ENCODE measurements around the gene VPS26B. TPM values are rescaled to one million over a fixed set of nuclear protein-coding genes. Genes with fewer than 3 reads are reported as not detected.
A peak's percentile ranks its signal among the peaks of the same experiment; 100 is the strongest.

VPS26B gene
- total and polyA plus RNA-seq, 2 donors = 27.3 to 33.1 TPM

DNA sequence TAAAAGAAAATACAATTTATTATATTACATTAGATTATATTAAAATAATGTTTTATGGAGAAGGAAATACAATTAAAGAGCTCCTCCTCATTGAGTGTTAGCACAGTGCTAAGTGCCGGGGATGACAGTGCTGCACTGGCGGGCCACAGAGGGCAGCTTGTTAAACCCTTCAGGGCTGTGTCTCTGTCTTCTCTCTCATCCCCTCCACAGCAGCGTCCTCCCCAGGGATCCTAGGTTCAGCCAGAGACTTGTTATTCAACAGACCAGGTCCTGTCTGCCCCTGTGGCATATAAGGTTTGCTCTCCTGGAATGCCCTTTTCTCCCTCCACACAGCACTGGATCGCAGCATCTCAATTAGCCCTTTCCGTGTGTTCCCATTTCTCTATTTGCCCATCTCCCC is 14.5 kb downstream of the VPS26B start:
- over 99% methylated on average over 5 of the region's 5 CpGs for WGBS
- Histone ChIP-seq H3K4me1 (ENCODE audit: control insufficient read depth in 2 of 2, insufficient read depth in 2 of 2, low read length in 2 of 2) (no peaks in the 10 kb centered on the region), H3K9me3 (ENCODE audit: control insufficient read depth in 2 of 2, insufficient read depth in 1 of 2, low read length in 1 of 2) (no peaks in the 10 kb centered on the region), H3K36me3 (ENCODE audit: control insufficient read depth in 2 of 2, insufficient read depth in 2 of 2, low read length in 1 of 2) (peaks cover 72 to 79% of the 10 kb centered on the region in 2 donors), H3K4me3 (ENCODE audit: low read length in 2 of 2) (no peak overlapping the region), H3K27ac (ENCODE audit: low read depth in 1 of 2, low read length in 1 of 2) (no peak overlapping the region), H3K27me3 (ENCODE audit: control insufficient read depth in 2 of 2, insufficient read depth in 1 of 2, low read length in 1 of 2) (no peaks in the 10 kb centered on the region)
- no peak for DNase-seq (ENCODE audit: low read depth in 6 of 9, low spot score in 9 of 9)

DNA sequence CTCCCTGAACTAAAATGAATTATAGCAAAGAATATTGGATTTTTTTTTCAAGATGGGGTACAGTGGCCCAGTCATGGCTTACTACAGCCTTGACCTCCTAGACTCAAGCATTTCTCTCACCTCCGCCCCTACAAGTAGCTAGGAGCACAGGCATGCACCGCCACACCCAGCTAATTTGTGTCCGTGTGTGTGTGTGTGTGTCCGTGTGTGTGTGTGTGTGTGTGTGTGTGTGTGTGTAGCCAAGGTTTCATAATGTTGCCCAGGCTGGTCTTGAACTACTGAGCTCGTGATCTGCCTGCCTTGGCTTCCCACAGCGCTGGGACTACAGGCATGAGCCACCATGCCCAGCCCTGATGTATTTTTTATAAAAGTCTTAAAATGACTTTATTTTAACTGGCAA is 16.1 kb downstream of the VPS26B start:
- no peak for DNase-seq (ENCODE audit: low read depth in 6 of 9, low spot score in 9 of 9)
- H3K27ac ChIP-seq (ENCODE audit: low read depth in 1 of 2, low read length in 1 of 2) = no peak overlapping the region
- 78% methylated on average over 6 of the region's 6 CpGs for WGBS
- no peaks in the 10 kb centered on the region for H3K27me3 ChIP-seq (ENCODE audit: control insufficient read depth in 2 of 2, insufficient read depth in 1 of 2, low read length in 1 of 2)
- no peaks in the 10 kb centered on the region for H3K4me1 ChIP-seq (ENCODE audit: control insufficient read depth in 2 of 2, insufficient read depth in 2 of 2, low read length in 2 of 2)
- H3K9me3 ChIP-seq (ENCODE audit: control insufficient read depth in 2 of 2, insufficient read depth in 1 of 2, low read length in 1 of 2) = no peaks in the 10 kb centered on the region
- no peak overlapping the region for H3K4me3 ChIP-seq (ENCODE audit: low read length in 2 of 2)
- peaks cover 78 to 84% of the 10 kb centered on the region in 2 donors for H3K36me3 ChIP-seq (ENCODE audit: control insufficient read depth in 2 of 2, insufficient read depth in 2 of 2, low read length in 1 of 2)

DNA sequence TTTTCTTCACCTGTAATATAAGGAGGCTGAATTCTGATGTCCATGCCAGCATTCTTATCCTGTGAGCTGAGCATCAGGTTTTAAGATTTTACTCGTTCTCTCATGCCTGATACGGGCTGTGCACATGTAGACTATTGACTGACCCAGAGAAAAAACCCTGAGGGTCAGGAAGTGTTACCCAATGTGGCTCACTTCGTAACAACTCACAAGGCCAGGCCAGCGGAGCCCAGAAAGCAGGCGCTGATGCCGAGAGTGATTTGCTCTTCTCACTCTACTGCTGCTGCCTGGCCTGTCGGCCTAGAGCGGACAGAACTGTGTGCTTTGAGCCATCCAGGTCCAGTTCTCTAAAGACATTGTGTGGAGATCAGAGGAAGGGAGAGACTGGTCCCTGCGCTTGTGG is 17.9 kb downstream of the VPS26B start:
- Histone ChIP-seq H3K9me3 (ENCODE audit: control insufficient read depth in 2 of 2, insufficient read depth in 1 of 2, low read length in 1 of 2) (no peaks in the 10 kb centered on the region), H3K4me3 (ENCODE audit: low read length in 2 of 2) (no peak overlapping the region), H3K36me3 (ENCODE audit: control insufficient read depth in 2 of 2, insufficient read depth in 2 of 2, low read length in 1 of 2) (peaks cover 78 to 90% of the 10 kb centered on the region in 2 donors), H3K27ac (ENCODE audit: low read depth in 1 of 2, low read length in 1 of 2) (no peak overlapping the region), H3K27me3 (ENCODE audit: control insufficient read depth in 2 of 2, insufficient read depth in 1 of 2, low read length in 1 of 2) (no peaks in the 10 kb centered on the region), H3K4me1 (ENCODE audit: control insufficient read depth in 2 of 2, insufficient read depth in 2 of 2, low read length in 2 of 2) (no peaks in the 10 kb centered on the region)
- 97% methylated on average over 9 of the region's 9 CpGs for WGBS
- DNase-seq (ENCODE audit: low read depth in 6 of 9, low spot score in 9 of 9) = no peak

DNA sequence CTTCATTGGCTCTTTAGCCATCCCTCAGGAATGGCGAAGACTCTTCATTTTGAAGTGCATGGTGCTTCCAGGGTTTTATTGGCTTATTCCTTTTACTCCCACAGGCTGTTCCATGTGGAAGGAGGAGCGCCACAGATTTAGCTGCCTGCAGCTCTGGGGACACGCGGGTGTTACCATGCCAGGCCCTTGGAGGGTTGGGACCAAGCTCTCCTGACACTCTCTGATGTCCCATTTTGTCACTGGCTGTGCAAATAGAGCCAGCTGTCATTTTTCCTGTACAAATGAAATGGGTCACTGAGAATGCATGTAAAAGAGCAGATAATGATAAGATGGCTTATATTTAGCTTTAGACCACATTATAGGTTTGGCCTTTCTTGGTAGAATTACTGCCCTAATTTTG is 19.4 kb downstream of the VPS26B start:
- Histone ChIP-seq H3K36me3 (ENCODE audit: control insufficient read depth in 2 of 2, insufficient read depth in 2 of 2, low read length in 1 of 2) (peaks cover 92 to 97% of the 10 kb centered on the region in 2 donors), H3K4me3 (ENCODE audit: low read length in 2 of 2) (no peak overlapping the region), H3K27me3 (ENCODE audit: control insufficient read depth in 2 of 2, insufficient read depth in 1 of 2, low read length in 1 of 2) (no peaks in the 10 kb centered on the region), H3K4me1 (ENCODE audit: control insufficient read depth in 2 of 2, insufficient read depth in 2 of 2, low read length in 2 of 2) (no peaks in the 10 kb centered on the region), H3K27ac (ENCODE audit: low read depth in 1 of 2, low read length in 1 of 2) (no peak overlapping the region), H3K9me3 (ENCODE audit: control insufficient read depth in 2 of 2, insufficient read depth in 1 of 2, low read length in 1 of 2) (no peaks in the 10 kb centered on the region)
- WGBS = 99% methylated on average over 4 of the region's 4 CpGs
- no peak for DNase-seq (ENCODE audit: low read depth in 6 of 9, low spot score in 9 of 9)

DNA sequence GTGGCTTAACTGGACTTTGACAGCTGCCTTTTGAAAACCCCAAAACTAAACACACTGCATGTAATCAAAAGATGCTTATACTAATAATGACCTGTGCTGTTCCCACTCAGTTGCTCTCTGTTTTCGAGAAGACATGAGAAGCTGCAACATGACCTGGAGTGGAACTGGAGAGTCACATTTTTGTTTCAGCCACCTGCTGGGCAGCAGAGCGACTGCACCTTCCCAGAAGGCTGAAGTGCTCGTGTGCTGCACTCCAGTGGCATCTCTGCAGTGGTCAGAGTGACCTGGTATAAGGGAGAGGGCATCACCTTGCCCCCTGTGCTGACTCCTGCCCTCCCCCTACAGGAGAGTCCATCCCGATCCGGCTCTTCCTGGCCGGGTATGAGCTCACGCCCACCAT is 20.1 kb downstream of the VPS26B start:
- no peaks in the 10 kb centered on the region for H3K4me1 ChIP-seq (ENCODE audit: control insufficient read depth in 2 of 2, insufficient read depth in 2 of 2, low read length in 2 of 2)
- no peaks in the 10 kb centered on the region for H3K9me3 ChIP-seq (ENCODE audit: control insufficient read depth in 2 of 2, insufficient read depth in 1 of 2, low read length in 1 of 2)
- no peaks in the 10 kb centered on the region for H3K27me3 ChIP-seq (ENCODE audit: control insufficient read depth in 2 of 2, insufficient read depth in 1 of 2, low read length in 1 of 2)
- peak in 2 of 9 donors; percentile 29 to 33 for DNase-seq (ENCODE audit: low read depth in 6 of 9, low spot score in 9 of 9)
- WGBS = 90% methylated on average over 7 of the region's 7 CpGs
- no peak overlapping the region for H3K4me3 ChIP-seq (ENCODE audit: low read length in 2 of 2)
- no peak overlapping the region for H3K27ac ChIP-seq (ENCODE audit: low read depth in 1 of 2, low read length in 1 of 2)
- H3K36me3 ChIP-seq (ENCODE audit: control insufficient read depth in 2 of 2, insufficient read depth in 2 of 2, low read length in 1 of 2) = peaks cover 92 to 97% of the 10 kb centered on the region in 2 donors

DNA sequence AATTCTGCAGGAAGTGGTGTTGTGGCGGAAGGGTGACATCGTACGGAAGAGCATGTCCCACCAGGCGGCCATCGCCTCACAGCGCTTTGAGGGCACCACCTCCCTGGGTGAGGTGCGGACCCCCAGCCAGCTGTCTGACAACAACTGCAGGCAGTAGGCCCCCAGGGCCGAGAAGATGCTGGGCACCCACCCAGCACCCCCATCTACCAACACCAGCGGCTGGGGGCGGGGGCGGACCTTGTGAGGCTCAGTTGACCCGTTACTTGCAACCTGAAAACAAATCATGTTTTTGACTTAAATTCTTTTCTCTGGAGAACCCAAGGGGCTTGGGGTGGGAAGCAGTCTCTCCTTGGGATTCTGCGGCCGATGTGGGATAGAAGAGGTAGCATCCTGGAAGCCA is 21.0 kb downstream of the VPS26B start:
- no peaks in the 10 kb centered on the region for H3K9me3 ChIP-seq (ENCODE audit: control insufficient read depth in 2 of 2, insufficient read depth in 1 of 2, low read length in 1 of 2)
- H3K4me3 ChIP-seq (ENCODE audit: low read length in 2 of 2) = no peak overlapping the region
- no peaks in the 10 kb centered on the region for H3K4me1 ChIP-seq (ENCODE audit: control insufficient read depth in 2 of 2, insufficient read depth in 2 of 2, low read length in 2 of 2)
- 96% methylated on average over 14 of the region's 14 CpGs for WGBS
- no peak for DNase-seq (ENCODE audit: low read depth in 6 of 9, low spot score in 9 of 9)
- no peaks in the 10 kb centered on the region for H3K27me3 ChIP-seq (ENCODE audit: control insufficient read depth in 2 of 2, insufficient read depth in 1 of 2, low read length in 1 of 2)
- H3K27ac ChIP-seq (ENCODE audit: low read depth in 1 of 2, low read length in 1 of 2) = no peak overlapping the region
- H3K36me3 ChIP-seq (ENCODE audit: control insufficient read depth in 2 of 2, insufficient read depth in 2 of 2, low read length in 1 of 2) = peaks cover 93 to 97% of the 10 kb centered on the region in 2 donors

DNA sequence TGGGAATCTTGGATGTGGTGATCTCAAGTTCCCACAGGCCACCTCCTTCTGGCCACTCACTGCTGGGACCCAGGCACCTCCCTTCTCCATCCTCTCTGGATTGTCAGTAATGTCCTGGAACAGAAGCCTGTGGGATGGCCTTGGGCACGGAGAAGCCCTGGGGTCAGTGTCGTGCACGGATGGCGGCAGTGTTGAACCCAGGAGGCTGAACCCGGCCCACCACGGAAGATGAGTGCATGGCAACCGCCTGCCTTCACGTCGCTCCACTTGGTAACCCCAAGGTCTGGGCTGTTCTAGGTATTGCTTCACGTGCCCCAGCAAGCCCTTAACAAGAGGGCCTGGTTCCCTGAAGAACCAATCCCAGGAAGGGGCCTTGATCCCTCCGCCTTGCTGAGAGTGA is 21.6 kb downstream of the VPS26B start:
- Histone ChIP-seq H3K9me3 (ENCODE audit: control insufficient read depth in 2 of 2, insufficient read depth in 1 of 2, low read length in 1 of 2) (no peaks in the 10 kb centered on the region), H3K27me3 (ENCODE audit: control insufficient read depth in 2 of 2, insufficient read depth in 1 of 2, low read length in 1 of 2) (no peaks in the 10 kb centered on the region), H3K36me3 (ENCODE audit: control insufficient read depth in 2 of 2, insufficient read depth in 2 of 2, low read length in 1 of 2) (peaks cover 96 to 97% of the 10 kb centered on the region in 2 donors), H3K27ac (ENCODE audit: low read depth in 1 of 2, low read length in 1 of 2) (no peak overlapping the region), H3K4me1 (ENCODE audit: control insufficient read depth in 2 of 2, insufficient read depth in 2 of 2, low read length in 2 of 2) (no peaks in the 10 kb centered on the region), H3K4me3 (ENCODE audit: low read length in 2 of 2) (no peak overlapping the region)
- no peak for DNase-seq (ENCODE audit: low read depth in 6 of 9, low spot score in 9 of 9)
- WGBS = 91% methylated on average over 11 of the region's 11 CpGs

DNA sequence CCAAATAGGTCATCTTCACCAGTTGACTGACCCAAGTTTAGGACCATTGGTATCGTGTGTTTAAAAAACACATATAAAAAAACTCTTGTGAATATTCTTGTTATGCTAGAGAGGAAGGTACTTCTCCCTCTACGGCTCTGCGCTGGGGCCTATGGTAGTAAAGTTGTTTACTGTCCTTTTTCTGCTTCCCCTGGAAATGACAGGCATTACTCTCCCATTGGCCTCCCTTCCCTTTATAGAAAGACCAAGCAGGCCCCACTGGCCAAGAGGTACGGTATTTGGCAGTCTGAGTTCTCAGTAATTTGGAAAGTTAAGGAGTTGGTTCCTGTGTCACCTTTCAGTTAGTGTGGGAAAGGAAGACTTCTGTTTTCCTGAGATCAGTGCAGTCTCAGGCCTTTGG is 22.2 kb downstream of the VPS26B start:
- Histone ChIP-seq H3K27me3 (ENCODE audit: control insufficient read depth in 2 of 2, insufficient read depth in 1 of 2, low read length in 1 of 2) (no peaks in the 10 kb centered on the region), H3K36me3 (ENCODE audit: control insufficient read depth in 2 of 2, insufficient read depth in 2 of 2, low read length in 1 of 2) (peaks cover 91 to 95% of the 10 kb centered on the region in 2 donors), H3K4me3 (ENCODE audit: low read length in 2 of 2) (no peak overlapping the region), H3K9me3 (ENCODE audit: control insufficient read depth in 2 of 2, insufficient read depth in 1 of 2, low read length in 1 of 2) (no peaks in the 10 kb centered on the region), H3K27ac (ENCODE audit: low read depth in 1 of 2, low read length in 1 of 2) (no peak overlapping the region), H3K4me1 (ENCODE audit: control insufficient read depth in 2 of 2, insufficient read depth in 2 of 2, low read length in 2 of 2) (peaks cover 0 to 2% of the 10 kb centered on the region in 2 donors)
- DNase-seq (ENCODE audit: low read depth in 6 of 9, low spot score in 9 of 9) = no peak
- WGBS = 96% methylated on average over 4 of the region's 4 CpGs

DNA sequence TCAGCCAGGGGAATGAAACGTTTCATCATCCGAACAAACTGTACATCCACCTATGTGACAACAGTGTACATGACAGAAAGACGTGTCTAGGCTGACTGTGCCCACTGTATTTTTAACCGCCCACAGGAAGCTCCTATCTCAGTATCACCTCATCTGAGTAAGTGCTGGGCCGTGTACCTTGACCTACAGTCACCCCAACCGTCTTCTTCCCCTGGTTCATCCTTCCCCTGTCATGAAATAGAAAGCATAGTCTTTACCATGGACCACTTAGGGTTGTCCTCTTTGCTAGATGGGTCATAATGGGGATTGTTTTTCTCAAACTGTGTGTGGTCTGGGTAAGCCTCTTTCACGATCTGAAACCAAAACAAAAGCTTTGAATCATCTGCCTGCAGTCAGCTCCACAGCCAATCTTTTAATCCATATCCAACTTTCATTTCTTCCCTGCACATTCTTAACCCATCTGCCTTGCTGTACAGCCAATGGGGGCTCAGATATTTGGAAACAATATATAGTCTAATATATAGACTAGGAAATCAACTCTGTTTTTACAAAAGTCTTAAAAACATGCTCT is 24.5 kb downstream of the VPS26B start:
- Histone ChIP-seq H3K36me3 (ENCODE audit: control insufficient read depth in 2 of 2, insufficient read depth in 2 of 2, low read length in 1 of 2) (peaks cover 70 to 73% of the 10 kb centered on the region in 2 donors), H3K4me3 (ENCODE audit: low read length in 2 of 2) (no peak overlapping the region), H3K27me3 (ENCODE audit: control insufficient read depth in 2 of 2, insufficient read depth in 1 of 2, low read length in 1 of 2) (no peaks in the 10 kb centered on the region), H3K4me1 (ENCODE audit: control insufficient read depth in 2 of 2, insufficient read depth in 2 of 2, low read length in 2 of 2) (peaks cover 8 to 9% of the 10 kb centered on the region in 2 donors), H3K9me3 (ENCODE audit: control insufficient read depth in 2 of 2, insufficient read depth in 1 of 2, low read length in 1 of 2) (no peaks in the 10 kb centered on the region), H3K27ac (ENCODE audit: low read depth in 1 of 2, low read length in 1 of 2) (no peak overlapping the region)
- DNase-seq (ENCODE audit: low read depth in 6 of 9, low spot score in 9 of 9) = no peak
- 96% methylated on average over 7 of the region's 7 CpGs for WGBS
